Measurements from ENCODE around the gene NRIP2.

GRCh38 chr12:2876431-2877046, 41.7 kb upstream of the NRIP2 start:
- TF ChIP-seq POLR2A (IDR thresholded peaks at IDR 0.05) = no peak
- TF ChIP-seq CTCF (IDR thresholded peaks at IDR 0.05) = no peak
